ENCODE measurements around the gene EPB41L5. TPM values are rescaled to one million over a fixed set of nuclear protein-coding genes. Genes with fewer than 3 reads are reported as not detected.

EPB41L5 gene
- total RNA-seq, 1 donor, result 16.8 TPM

GRCh38 chr2:120094795-120095194, 81.9 kb downstream of the EPB41L5 start:
- H3K4me3 ChIP-seq (ENCODE audit: low read depth, low read length), result no peak overlapping the region
- no peak for DNase-seq (ENCODE audit: low read depth)
- TF ChIP-seq, protein P1, sequence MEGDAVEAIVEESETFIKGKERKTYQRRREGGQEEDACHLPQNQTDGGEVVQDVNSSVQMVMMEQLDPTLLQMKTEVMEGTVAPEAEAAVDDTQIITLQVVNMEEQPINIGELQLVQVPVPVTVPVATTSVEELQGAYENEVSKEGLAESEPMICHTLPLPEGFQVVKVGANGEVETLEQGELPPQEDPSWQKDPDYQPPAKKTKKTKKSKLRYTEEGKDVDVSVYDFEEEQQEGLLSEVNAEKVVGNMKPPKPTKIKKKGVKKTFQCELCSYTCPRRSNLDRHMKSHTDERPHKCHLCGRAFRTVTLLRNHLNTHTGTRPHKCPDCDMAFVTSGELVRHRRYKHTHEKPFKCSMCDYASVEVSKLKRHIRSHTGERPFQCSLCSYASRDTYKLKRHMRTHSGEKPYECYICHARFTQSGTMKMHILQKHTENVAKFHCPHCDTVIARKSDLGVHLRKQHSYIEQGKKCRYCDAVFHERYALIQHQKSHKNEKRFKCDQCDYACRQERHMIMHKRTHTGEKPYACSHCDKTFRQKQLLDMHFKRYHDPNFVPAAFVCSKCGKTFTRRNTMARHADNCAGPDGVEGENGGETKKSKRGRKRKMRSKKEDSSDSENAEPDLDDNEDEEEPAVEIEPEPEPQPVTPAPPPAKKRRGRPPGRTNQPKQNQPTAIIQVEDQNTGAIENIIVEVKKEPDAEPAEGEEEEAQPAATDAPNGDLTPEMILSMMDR (IDR thresholded peaks at IDR 0.05; ENCODE audit: insufficient read depth, low read length), result no peak

DNA sequence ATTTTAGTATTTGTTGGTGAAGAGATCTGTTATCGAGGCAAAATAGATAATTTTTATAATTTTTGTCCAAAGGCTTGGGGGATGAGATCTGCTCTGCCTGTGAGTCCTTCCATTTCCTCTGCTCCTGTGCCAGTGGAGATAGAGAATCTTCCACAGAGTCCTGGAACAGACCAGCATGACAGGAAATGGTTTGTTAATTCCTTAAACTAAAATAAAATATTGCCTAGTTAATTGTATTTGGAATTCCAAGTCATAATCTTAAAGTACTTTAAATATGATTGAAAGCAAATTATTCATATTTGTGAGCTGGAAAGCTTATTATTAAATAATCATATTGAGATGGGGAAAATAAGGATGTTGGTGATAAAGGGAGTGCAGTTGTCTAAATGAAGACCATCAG, 87.8 kb downstream of the EPB41L5 start:
- TF ChIP-seq, protein P1 (IDR thresholded peaks at IDR 0.05; ENCODE audit: insufficient read depth, low read length), result no peak
- H3K4me3 ChIP-seq (ENCODE audit: low read depth, low read length), result no peak overlapping the region
- no peak for DNase-seq (ENCODE audit: low read depth)

- DNase-seq (ENCODE audit: low read depth), result peak; percentile 82
- H3K4me3 ChIP-seq (ENCODE audit: low read depth, low read length), result no peak overlapping the region
- TF ChIP-seq, protein P1 (IDR thresholded peaks at IDR 0.05; ENCODE audit: insufficient read depth, low read length), result no peak
Measured at GRCh38 chr2:120103723-120104467, 91.0 kb downstream of the EPB41L5 start.

DNA sequence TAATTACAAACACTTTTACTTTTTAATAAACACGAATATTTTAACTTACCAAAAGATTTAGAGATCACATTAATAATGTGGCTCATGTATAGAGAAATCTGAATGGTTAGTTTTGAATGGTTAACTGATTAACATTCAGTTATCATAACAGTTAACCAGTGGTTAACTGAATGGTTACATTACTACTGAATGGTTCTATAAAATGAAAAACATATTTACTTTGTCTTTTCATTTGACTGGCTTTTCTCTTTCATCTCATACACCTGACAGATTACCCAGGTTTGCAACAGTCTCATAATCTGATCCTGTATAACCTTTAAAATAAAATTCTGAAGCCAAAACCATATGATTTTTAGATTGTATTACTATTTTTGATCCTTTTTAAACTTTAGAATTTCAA, 91.9 kb downstream of the EPB41L5 start:
- no peak for DNase-seq (ENCODE audit: low read depth)
- no peak overlapping the region for H3K4me3 ChIP-seq (ENCODE audit: low read depth, low read length)
- TF ChIP-seq, protein P1 (IDR thresholded peaks at IDR 0.05; ENCODE audit: insufficient read depth, low read length), result no peak

DNA sequence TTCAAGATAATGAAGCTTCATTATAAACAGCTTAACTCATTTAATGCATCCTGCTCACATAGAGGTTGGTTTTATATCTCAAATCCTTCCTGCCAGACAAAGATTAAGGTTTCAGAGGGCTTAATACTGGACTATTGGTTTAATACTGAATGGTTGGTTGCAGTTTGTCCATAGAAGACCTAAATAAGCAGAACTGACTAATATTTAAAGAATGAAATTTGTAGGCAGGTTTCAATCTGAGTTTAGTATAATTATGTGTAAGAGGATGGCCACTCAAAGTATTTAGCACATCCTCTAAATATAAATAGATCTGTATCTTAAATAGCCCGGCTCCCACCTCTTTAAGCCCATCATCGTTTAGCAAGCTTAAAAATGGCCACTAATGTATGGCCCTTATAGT, 92.5 kb downstream of the EPB41L5 start:
- H3K4me3 ChIP-seq (ENCODE audit: low read depth, low read length), result no peak overlapping the region

GRCh38 chr2:120108049-120108448, 95.2 kb downstream of the EPB41L5 start:
- DNase-seq (ENCODE audit: low read depth), result peak; percentile 79
- H3K4me3 ChIP-seq (ENCODE audit: low read depth, low read length), result no peak overlapping the region
- TF ChIP-seq, protein P1 (IDR thresholded peaks at IDR 0.05; ENCODE audit: insufficient read depth, low read length), result no peak

More for the DNA sequence above, 92.5 kb downstream of the EPB41L5 start:
- TF ChIP-seq, protein P1 (IDR thresholded peaks at IDR 0.05; ENCODE audit: insufficient read depth, low read length), result no peak
- DNase-seq (ENCODE audit: low read depth), result no peak

DNA sequence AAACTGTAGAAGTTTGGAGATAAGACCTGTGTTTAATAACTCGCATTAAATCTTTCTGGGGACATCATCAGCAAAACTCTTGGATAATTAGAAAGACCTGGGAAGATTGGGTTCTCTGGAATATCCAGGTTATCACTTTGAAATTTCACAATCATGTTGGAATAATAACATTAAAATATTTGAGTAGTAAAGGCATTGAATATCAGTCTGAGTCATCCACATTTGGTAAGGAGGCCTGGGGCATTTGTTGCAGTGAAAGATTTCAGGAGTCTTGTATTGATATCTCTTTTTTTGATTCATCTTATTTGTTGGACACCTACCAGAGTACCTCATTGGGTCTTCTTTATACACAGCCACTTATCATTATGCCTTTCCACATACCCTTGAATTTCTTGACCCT, 95.9 kb downstream of the EPB41L5 start:
- DNase-seq (ENCODE audit: low read depth), result peak; percentile 44
- TF ChIP-seq, protein P1 (IDR thresholded peaks at IDR 0.05; ENCODE audit: insufficient read depth, low read length), result no peak
- no peak overlapping the region for H3K4me3 ChIP-seq (ENCODE audit: low read depth, low read length)
